Neural cell (in vitro differentiated cells): ENCODE results near the gene FN3K.

Experiments
- EP300 ChIP-seq: fragments of 450-650 bp; conservative IDR thresholded peaks from 2 replicates; pipeline ENCODE4 v1.6.1; 2014; ENCODE audit warnings: antibody characterized with exemption, mild to moderate bottlenecking, moderate library complexity; ENCODE audit not compliant: poor library complexity, severe bottlenecking
- TF ChIP-seq, protein P1 (sequence below): fragments of 450-650 bp; IDR thresholded peaks from 2 replicates; pipeline ENCODE4 v1.5.1; 2014; ENCODE audit warnings: antibody characterized with exemption, mild to moderate bottlenecking, moderate library complexity; ENCODE audit not compliant: poor library complexity, severe bottlenecking

- TF ChIP-seq, protein P1, sequence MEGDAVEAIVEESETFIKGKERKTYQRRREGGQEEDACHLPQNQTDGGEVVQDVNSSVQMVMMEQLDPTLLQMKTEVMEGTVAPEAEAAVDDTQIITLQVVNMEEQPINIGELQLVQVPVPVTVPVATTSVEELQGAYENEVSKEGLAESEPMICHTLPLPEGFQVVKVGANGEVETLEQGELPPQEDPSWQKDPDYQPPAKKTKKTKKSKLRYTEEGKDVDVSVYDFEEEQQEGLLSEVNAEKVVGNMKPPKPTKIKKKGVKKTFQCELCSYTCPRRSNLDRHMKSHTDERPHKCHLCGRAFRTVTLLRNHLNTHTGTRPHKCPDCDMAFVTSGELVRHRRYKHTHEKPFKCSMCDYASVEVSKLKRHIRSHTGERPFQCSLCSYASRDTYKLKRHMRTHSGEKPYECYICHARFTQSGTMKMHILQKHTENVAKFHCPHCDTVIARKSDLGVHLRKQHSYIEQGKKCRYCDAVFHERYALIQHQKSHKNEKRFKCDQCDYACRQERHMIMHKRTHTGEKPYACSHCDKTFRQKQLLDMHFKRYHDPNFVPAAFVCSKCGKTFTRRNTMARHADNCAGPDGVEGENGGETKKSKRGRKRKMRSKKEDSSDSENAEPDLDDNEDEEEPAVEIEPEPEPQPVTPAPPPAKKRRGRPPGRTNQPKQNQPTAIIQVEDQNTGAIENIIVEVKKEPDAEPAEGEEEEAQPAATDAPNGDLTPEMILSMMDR: peak; percentile 40
- TF ChIP-seq EP300: no peak
These were observed 15.8 kb downstream of the FN3K start for GRCh38 chr17:82751171-82751570.
